Neuronal stem cell (in vitro differentiated cells): ENCODE measurements around the gene MCTS1.
"Not testable (repeated sequence)": the region's sequence is repeated elsewhere in the genome, so short reads cannot be mapped to it uniquely, and the experiment has no call there.

Source experiments
- DNase-seq: peaks from one replicate; pipeline ENCODE4 v3.0.0-alpha.2; 2013; ENCODE audit warnings: low spot score
- H2AFZ ChIP-seq: one replicate; pipeline ENCODE4 v1.6.1; 2013; ENCODE audit warnings: mild to moderate bottlenecking, low read length, inconsistent platforms
- H2AK5ac ChIP-seq: 2 replicates; pipeline ENCODE4 v1.6.1; 2013; ENCODE audit warnings: low read depth, mild to moderate bottlenecking, inconsistent platforms, low read length, moderate library complexity, mixed read lengths
- H2BK120ac ChIP-seq: 2 replicates; pipeline ENCODE4 v1.6.1; 2013; ENCODE audit warnings: low read depth, mild to moderate bottlenecking, inconsistent platforms, low read length, moderate library complexity, mixed read lengths
- H2BK12ac ChIP-seq: one replicate; pipeline ENCODE4 v1.6.1; 2013; ENCODE audit warnings: low read length, inconsistent platforms
- H2BK15ac ChIP-seq: 2 replicates; pipeline ENCODE4 v1.6.1; 2013; ENCODE audit warnings: mild to moderate bottlenecking, low read length, inconsistent platforms, mixed read lengths
- H2BK5ac ChIP-seq: one replicate; pipeline ENCODE4 v1.6.1; 2013; ENCODE audit warnings: inconsistent platforms, mild to moderate bottlenecking, low read length, moderate library complexity
- H3K14ac ChIP-seq: one replicate; pipeline ENCODE4 v1.6.1; 2013; ENCODE audit warnings: low read length, inconsistent platforms
- H3K18ac ChIP-seq: 2 replicates; pipeline ENCODE4 v1.6.1; 2013; ENCODE audit warnings: low read length, inconsistent platforms
- H3K23ac ChIP-seq: 2 replicates; pipeline ENCODE4 v1.6.1; 2013; ENCODE audit warnings: low read depth, mild to moderate bottlenecking, mixed read lengths, low read length, inconsistent platforms; ENCODE audit not compliant: poor library complexity
- H3K27ac ChIP-seq: replicated peaks from 3 replicates; pipeline ENCODE4 v1.5.1; 2013; ENCODE audit warnings: low read length, inconsistent platforms
- H3K27me3 ChIP-seq, 3 experiments: 2 replicates each; pipeline ENCODE4 v1.6.1; 2013; ENCODE audit warnings: low read length in 3 of 3, mild to moderate bottlenecking in 2 of 3, inconsistent platforms in 1 of 3, low read depth in 1 of 3, mixed read lengths in 1 of 3, moderate library complexity in 1 of 3; ENCODE audit not compliant: control insufficient read depth in 3 of 3, insufficient read depth in 3 of 3
- H3K36me3 ChIP-seq, 2 donors: replicated peaks in 1 of 2; 2 replicates each; pipeline ENCODE4 v1.6.1; 2013; ENCODE audit warnings: low read length in 2 of 2; ENCODE audit not compliant: control insufficient read depth in 2 of 2, insufficient read depth in 2 of 2
- H3K4ac ChIP-seq: 2 replicates; pipeline ENCODE4 v1.6.1; 2013; ENCODE audit warnings: inconsistent platforms, mild to moderate bottlenecking, low read length, moderate library complexity
- H3K4me1 ChIP-seq, 2 donors: 1 replicate in 1 of 2; 2 replicates in 1 of 2; pipeline ENCODE4 v1.6.1; 2013; ENCODE audit warnings: low read length in 2 of 2, low read depth in 1 of 2; ENCODE audit not compliant: control insufficient read depth in 2 of 2, insufficient read depth in 1 of 2
- H3K4me2 ChIP-seq: one replicate; pipeline ENCODE4 v1.6.1; 2013; ENCODE audit warnings: mild to moderate bottlenecking, low read length, inconsistent platforms; ENCODE audit not compliant: insufficient read depth, poor library complexity, severe bottlenecking
- H3K4me3 ChIP-seq, 2 donors: 2 replicates each; pipeline ENCODE4 v1.5.1; 2013; ENCODE audit warnings: low read length in 2 of 2, mild to moderate bottlenecking in 2 of 2, inconsistent platforms in 1 of 2, moderate library complexity in 1 of 2
- H3K79me1 ChIP-seq: one replicate; pipeline ENCODE4 v1.6.1; 2013; ENCODE audit warnings: low read depth, mild to moderate bottlenecking, inconsistent platforms, low read length, moderate library complexity
- H3K9ac ChIP-seq: one replicate; pipeline ENCODE4 v1.6.1; 2013; ENCODE audit warnings: mild to moderate bottlenecking, low read depth, low read length, inconsistent platforms; ENCODE audit not compliant: poor library complexity
- H3K9me3 ChIP-seq, 2 donors: replicated peaks in 1 of 2; 2 replicates each; pipeline versions ENCODE3 to v1.6.1; 2013; ENCODE audit warnings: low read length in 2 of 2, mild to moderate bottlenecking in 2 of 2, inconsistent platforms in 1 of 2, low read depth in 1 of 2, mixed read lengths in 1 of 2, moderate library complexity in 1 of 2; ENCODE audit not compliant: control insufficient read depth in 2 of 2, insufficient read depth in 1 of 2
- H4K8ac ChIP-seq: one replicate; pipeline ENCODE4 v1.6.1; 2013; ENCODE audit warnings: low read depth, mild to moderate bottlenecking, inconsistent platforms, low read length, moderate library complexity
- H4K91ac ChIP-seq: one replicate; pipeline ENCODE4 v1.6.1; 2013; ENCODE audit warnings: low read length, low read depth, mild to moderate bottlenecking, inconsistent platforms; ENCODE audit not compliant: poor library complexity
- WGBS, 2 donors: extraction: QIAGEN DNeasy Blood & Tissue Kit; methylation state at CpG; one replicate each; pipeline ENCODE4 v1.1.7; 2013; ENCODE audit warnings: missing lambda C conversion rate in 2 of 2, mixed read lengths in 1 of 2; ENCODE audit not compliant: insufficient read length in 2 of 2, insufficient replicate concordance in 1 of 2; ENCODE audit errors: extremely low coverage in 2 of 2; 5-methylcytosine and 5-hydroxymethylcytosine counted together

MCTS1 gene

GRCh38 chrX:120652256-120652655 lies 48.4 kb downstream of the MCTS1 start:
- not testable (repeated sequence) for H3K18ac ChIP-seq

GRCh38 chrX:120653000-120653399 lies 49.1 kb downstream of the MCTS1 start:
- H3K4me1 ChIP-seq = no peaks in the 10 kb centered on the region
- H2BK120ac ChIP-seq = no peak overlapping the region
- no peak overlapping the region for H3K4ac ChIP-seq
- H3K4me3 ChIP-seq = no peak overlapping the region
- no peak overlapping the region for H2BK12ac ChIP-seq
- no CpG with 5 or more reads among the region's 3 CpGs for WGBS, 2 donors
- no peak overlapping the region for H2AK5ac ChIP-seq
- no peak overlapping the region for H3K4me2 ChIP-seq
- no peak overlapping the region for H4K91ac ChIP-seq
- H4K8ac ChIP-seq = no peak overlapping the region
- H3K9me3 ChIP-seq = no peaks in the 10 kb centered on the region
- no peak overlapping the region for H3K9ac ChIP-seq
- no peak overlapping the region for H2BK5ac ChIP-seq
- no peaks in the 10 kb centered on the region for H3K36me3 ChIP-seq
- no peak overlapping the region for H3K18ac ChIP-seq
- H3K14ac ChIP-seq = no peak overlapping the region
- no peak overlapping the region for H3K27ac ChIP-seq
- H3K27me3 ChIP-seq = no peaks in the 10 kb centered on the region
- no peak overlapping the region for H2AFZ ChIP-seq
- no peak overlapping the region for H3K23ac ChIP-seq
- H2BK15ac ChIP-seq = no peak overlapping the region
- H3K79me1 ChIP-seq = no peaks in the 10 kb centered on the region
- no peak for DNase-seq

More at GRCh38 chrX:120652256-120652655, 48.4 kb downstream of the MCTS1 start:
- not testable (repeated sequence) for H3K79me1 ChIP-seq, H2AK5ac ChIP-seq, H2AFZ ChIP-seq, DNase-seq, H3K9ac ChIP-seq, H3K36me3 ChIP-seq, H2BK15ac ChIP-seq, H3K14ac ChIP-seq, H3K27ac ChIP-seq, H2BK120ac ChIP-seq, H3K23ac ChIP-seq, H2BK12ac ChIP-seq, H4K8ac ChIP-seq, H3K4me2 ChIP-seq, H3K9me3 ChIP-seq, H3K4ac ChIP-seq, H4K91ac ChIP-seq, H2BK5ac ChIP-seq, H3K27me3 ChIP-seq, H3K4me3 ChIP-seq, H3K4me1 ChIP-seq
- no CpG with 5 or more reads among the region's 1 CpG for WGBS, 2 donors

DNA sequence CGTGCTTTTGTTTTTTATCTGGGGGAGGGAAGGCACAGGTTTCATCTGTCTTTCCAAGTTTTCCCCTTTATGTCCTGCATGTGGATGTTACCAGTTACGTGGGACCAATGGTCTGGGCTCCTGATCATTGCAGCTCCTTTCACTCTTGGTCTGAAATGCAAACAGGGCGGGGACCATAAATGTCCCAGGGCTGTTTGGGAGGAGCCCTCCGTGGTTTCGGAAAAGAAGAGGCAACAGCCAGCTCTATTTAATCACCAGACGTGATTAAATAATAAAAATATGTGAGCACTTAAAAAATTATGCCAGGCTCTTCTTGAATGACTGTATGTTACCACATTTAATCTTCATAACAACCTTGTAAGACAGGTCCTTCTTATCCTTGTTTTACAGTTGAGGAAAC lies 56.7 kb downstream of the MCTS1 start:
- DNase-seq = no peak
- no peak overlapping the region for H2AFZ ChIP-seq
- no CpG with 5 or more reads among the region's 6 CpGs for WGBS, 2 donors

More for the DNA sequence above, 56.7 kb downstream of the MCTS1 start:
- Histone ChIP-seq H3K27me3 (no peaks in the 10 kb centered on the region), H2BK120ac (no peak overlapping the region), H2AK5ac (no peak overlapping the region), H3K36me3 (no peaks in the 10 kb centered on the region), H3K18ac (no peak overlapping the region), H3K4me3 (no peak overlapping the region), H2BK15ac (no peak overlapping the region), H3K27ac (no peak overlapping the region), H3K79me1 (no peaks in the 10 kb centered on the region), H2BK12ac (no peak overlapping the region), H3K4me1 (no peaks in the 10 kb centered on the region), H2BK5ac (no peak overlapping the region), H3K23ac (no peak overlapping the region), H4K8ac (no peak overlapping the region), H3K14ac (no peak overlapping the region), H3K4ac (no peak overlapping the region), H3K4me2 (no peak overlapping the region), H4K91ac (no peak overlapping the region), H3K9ac (no peak overlapping the region), H3K9me3 (no peaks in the 10 kb centered on the region)
